SK-N-SH (cell line): ENCODE measurements around the gene CIDEA.
"Not testable (repeated sequence)": the region's sequence is repeated elsewhere in the genome, so short reads cannot be mapped to it uniquely, and the experiment has no call there.

Source experiments
- CTCF ChIP-seq: fragments of 200-600 bp; sonication (generic); IDR thresholded peaks from 2 replicates; pipeline ENCODE4 v1.6.1; 2017; ENCODE audit warnings: antibody characterized with exemption, mild to moderate bottlenecking, moderate library complexity
- EZH2phosphoT487 ChIP-seq: fragments of 200-600 bp; sonication (generic); IDR thresholded peaks from 2 replicates; pipeline ENCODE4 v1.6.1; 2017; ENCODE audit warnings: low read depth, mixed run types, mild to moderate bottlenecking, antibody characterized with exemption, moderate library complexity, borderline replicate concordance
- FOXM1 ChIP-seq: IDR thresholded peaks from 2 replicates; pipeline ENCODE4 v1.4.0; 2012; ENCODE audit warnings: low read depth, mild to moderate bottlenecking
- PBX3 ChIP-seq: IDR thresholded peaks from 2 replicates; pipeline ENCODE4; 2012
- RAD21 ChIP-seq: IDR thresholded peaks from 2 replicates; pipeline ENCODE4 v1.6.1; 2012; ENCODE audit warnings: mild to moderate bottlenecking, low read length
- TEAD4 ChIP-seq: IDR thresholded peaks from 2 replicates; pipeline ENCODE4 v1.4.0; 2012; ENCODE audit warnings: mild to moderate bottlenecking, borderline replicate concordance; ENCODE audit not compliant: insufficient read depth
- ZBTB33 ChIP-seq: IDR thresholded peaks from 2 replicates; pipeline ENCODE4 v1.4.0; 2012; ENCODE audit warnings: low read depth, borderline replicate concordance

- not testable (repeated sequence) for TF ChIP-seq EZH2phosphoT487, CTCF, ZBTB33, PBX3, TEAD4, FOXM1, RAD21
Observed at GRCh38 chr18:12218603-12219002, 35.6 kb upstream of the CIDEA start.
